Adrenal gland (tissue), 12 donors: Measurements from ENCODE around the gene PSG5. TPM values are rescaled to one million over a fixed set of nuclear protein-coding genes. Genes with fewer than 3 reads are reported as not detected.
"Not testable (repeated sequence)": the region's sequence is repeated elsewhere in the genome, so short reads cannot be mapped to it uniquely, and the experiment has no call there.

Experiments used
- DNase-seq, 7 donors: peaks; one replicate each; pipeline ENCODE4 v3.0.0-alpha.2; 2019 to 2020
- H3K27ac ChIP-seq, 5 donors: fragments of 200-600 bp; sonication (generic) in 4 of 5; 1 replicate in 3 of 5; 2 replicates in 2 of 5; pipeline versions ENCODE4 v1.5.1 to v1.8.0; 2016 to 2020; ENCODE audit warnings: mild to moderate bottlenecking in 1 of 5
- H3K27me3 ChIP-seq: fragments of 200-600 bp; 2 replicates; pipeline ENCODE4 v1.8.0; 2021
- H3K36me3 ChIP-seq, 2 donors: fragments of 200-600 bp; replicated peaks in 1 of 2; 1 replicate in 1 of 2; 2 replicates in 1 of 2; pipeline versions ENCODE4 v1.5.1 to v1.8.0; 2018 to 2022
- H3K4me1 ChIP-seq, 2 donors: fragments of 200-600 bp; replicated peaks in 1 of 2; 1 replicate in 1 of 2; 2 replicates in 1 of 2; pipeline versions ENCODE4 v1.5.1 to v1.8.0; 2018 to 2021
- H3K4me3 ChIP-seq, 4 donors: fragments of 200-600 bp; sonication (generic) in 3 of 4; one replicate each; pipeline ENCODE4 v1.5.1; 2016 to 2018
- H3K9me3 ChIP-seq, 3 donors: fragments of 200-600 bp; sonication (generic) in 1 of 3; replicated peaks in 1 of 3; 1 replicate in 2 of 3; 2 replicates in 1 of 3; pipeline versions ENCODE4 v1.5.1 to v1.8.0; 2016 to 2021
- POLR2A ChIP-seq, 2 donors: fragments of 450-650 bp; IDR thresholded peaks; one replicate each; pipeline ENCODE4 v1.6.1; 2017; ENCODE audit warnings: antibody characterized with exemption in 2 of 2, mild to moderate bottlenecking in 2 of 2, moderate library complexity in 1 of 2
- WGBS, 4 donors: extraction: QIAGEN DNeasy Blood & Tissue Kit in 2 of 4; methylation state at CpG; one replicate each; pipeline versions ENCODE4 v1.1.5 to v1.1.7; 2013 to 2017; 5-methylcytosine and 5-hydroxymethylcytosine counted together
- intact Hi-C, 2 donors: fragments of 100-400 bp; cut with DNase I; formaldehyde crosslinking; loops; one replicate each; pipeline versions ENCODE4 v1.14.1 to v1.15.0; 2022 to 2023
- polyA plus RNA-seq, 3 donors: library from polyadenylated mRNA; stranded (reverse); fragments of 200-250 nt in 2 of 3; fragments of 350-450 nt in 1 of 3; fragmentation: Illumina TruSeq in 1 of 3; extraction: RNeasy Lipid Tissue Mini Kit (QIAGEN cat#74804) in 1 of 3; gene quantifications; one replicate each; pipeline ENCODE4 v1.2.3, GENCODE V29; 2013 to 2014
- total RNA-seq, 9 donors: library from RNA; depleted of rRNA in 4 of 9; stranded (reverse); fragments of >200 nt in 4 of 9; fragments of 120-200 nt in 1 of 9; fragmentation: NEBNext Ultra II Directional in 1 of 9; extraction: Animal tissue kit (Norgen Biotek cat#: 25700) in 1 of 9; gene quantifications; one replicate each; pipeline versions ENCODE4 v1.1.0 to v1.2.4, GENCODE V29; 2013 to 2023
- TF ChIP-seq, protein P1 (sequence below), 6 experiments: fragments of 450-650 bp in 4 of 6; fragments of 200-600 bp in 2 of 6; sonication (generic) in 1 of 6; IDR thresholded peaks; 1 replicate in 5 of 6; 2 replicates in 1 of 6; pipeline versions ENCODE4 v1.5.1 to v1.8.0; 2016 to 2021; ENCODE audit warnings: antibody characterized with exemption in 6 of 6, mild to moderate bottlenecking in 2 of 6, moderate library complexity in 1 of 6
- donor health status: healthy with polysubstance abuse.
- donor health status: Bipolar disorder and iron deficiency.
- donor health status: DM: yes; HTN: yes; CAD: no.
- donor health status: DM: no; HTN: no; CAD: no.
- donor health status: DM: no; HTN: no; CAD: no.
- donor health status: DM: yes; HTN: yes; CAD: no.

The PSG5 gene
- total and polyA plus RNA-seq, 12 donors = not detected

DNA sequence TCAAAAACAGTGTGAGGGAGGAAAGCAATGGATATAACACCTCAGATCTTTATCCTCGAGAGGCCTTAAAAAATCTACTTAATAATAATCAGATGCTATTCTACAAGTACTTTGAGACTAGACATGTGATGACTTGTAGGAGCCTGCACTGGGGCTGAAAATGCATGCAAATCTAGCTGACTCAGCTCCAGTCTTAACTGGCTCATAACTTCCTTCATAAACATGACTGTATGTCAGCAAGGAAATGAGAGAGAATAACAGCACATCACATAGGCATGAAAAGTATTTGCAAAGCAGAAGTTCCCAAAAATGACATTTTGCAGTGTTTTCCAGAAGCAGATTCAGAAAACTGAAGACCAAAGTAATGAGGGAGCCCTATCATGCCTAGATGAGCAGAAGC, 38.1 kb downstream of the PSG5 start:
- intact Hi-C loops = no loop called here
- H3K27me3 ChIP-seq = no peaks in the 10 kb centered on the region
- TF ChIP-seq, protein P1, sequence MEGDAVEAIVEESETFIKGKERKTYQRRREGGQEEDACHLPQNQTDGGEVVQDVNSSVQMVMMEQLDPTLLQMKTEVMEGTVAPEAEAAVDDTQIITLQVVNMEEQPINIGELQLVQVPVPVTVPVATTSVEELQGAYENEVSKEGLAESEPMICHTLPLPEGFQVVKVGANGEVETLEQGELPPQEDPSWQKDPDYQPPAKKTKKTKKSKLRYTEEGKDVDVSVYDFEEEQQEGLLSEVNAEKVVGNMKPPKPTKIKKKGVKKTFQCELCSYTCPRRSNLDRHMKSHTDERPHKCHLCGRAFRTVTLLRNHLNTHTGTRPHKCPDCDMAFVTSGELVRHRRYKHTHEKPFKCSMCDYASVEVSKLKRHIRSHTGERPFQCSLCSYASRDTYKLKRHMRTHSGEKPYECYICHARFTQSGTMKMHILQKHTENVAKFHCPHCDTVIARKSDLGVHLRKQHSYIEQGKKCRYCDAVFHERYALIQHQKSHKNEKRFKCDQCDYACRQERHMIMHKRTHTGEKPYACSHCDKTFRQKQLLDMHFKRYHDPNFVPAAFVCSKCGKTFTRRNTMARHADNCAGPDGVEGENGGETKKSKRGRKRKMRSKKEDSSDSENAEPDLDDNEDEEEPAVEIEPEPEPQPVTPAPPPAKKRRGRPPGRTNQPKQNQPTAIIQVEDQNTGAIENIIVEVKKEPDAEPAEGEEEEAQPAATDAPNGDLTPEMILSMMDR (IDR thresholded peaks at IDR 0.05) = no peak
- TF ChIP-seq POLR2A (IDR thresholded peaks at IDR 0.05) = no peak

DNA sequence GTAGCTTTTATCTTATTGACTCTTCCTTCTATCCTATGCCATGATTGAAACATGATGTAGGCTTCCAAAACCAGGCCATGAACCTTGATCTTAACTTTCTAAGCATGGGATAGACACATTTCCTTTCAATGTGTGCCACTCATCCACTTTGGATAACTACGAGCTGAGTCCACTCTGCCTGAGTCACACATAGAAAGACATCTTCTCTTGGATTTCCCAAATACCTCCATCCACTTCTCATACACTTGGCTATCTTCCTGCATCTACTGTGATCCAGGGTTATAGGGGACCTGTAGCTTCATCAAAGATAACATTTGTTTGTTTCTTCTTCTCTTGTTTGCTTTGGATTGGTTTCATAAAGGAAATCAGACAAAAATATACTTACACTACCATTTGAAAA, 44.6 kb downstream of the PSG5 start:
- H3K4me3 ChIP-seq, intact Hi-C loops, H3K27ac ChIP-seq, H3K36me3 ChIP-seq, H3K4me1 ChIP-seq, H3K9me3 ChIP-seq, DNase-seq, H3K27me3 ChIP-seq: not testable (repeated sequence)
- 53 to 86% (median 66%) methylated on average over 1 of the region's 1 CpG for WGBS, 4 donors

More for the DNA sequence above, 38.1 kb downstream of the PSG5 start:
- Histone ChIP-seq H3K36me3 (no peaks in the 10 kb centered on the region), H3K9me3 (no peaks in the 10 kb centered on the region), H3K27ac (no peak overlapping the region), H3K4me1 (no peaks in the 10 kb centered on the region), H3K4me3 (no peak overlapping the region)
- WGBS, 4 donors = 36 to 64% (median 49%) methylated on average over 1 of the region's 1 CpG
- no peak for DNase-seq

DNA sequence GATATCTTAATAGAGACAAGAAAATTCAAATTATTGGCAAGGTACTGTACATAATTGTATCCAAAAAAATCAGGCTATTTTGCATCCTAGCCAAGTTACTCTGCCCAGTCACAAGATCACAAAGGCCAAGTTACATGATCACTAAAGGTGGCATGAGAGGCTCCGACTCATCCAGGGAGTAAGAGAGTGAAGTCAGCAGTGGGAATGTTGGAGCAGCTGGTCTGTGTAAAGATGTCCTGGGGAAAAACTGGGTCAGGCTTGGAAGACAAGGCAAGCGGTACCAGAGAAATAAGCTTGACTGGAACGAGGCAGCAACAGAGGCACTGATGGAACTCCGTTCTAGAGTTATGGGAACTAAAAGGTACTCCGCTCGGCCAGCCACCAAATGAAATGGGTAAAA, 53.6 kb downstream of the PSG5 start:
- H3K27ac ChIP-seq = no peak overlapping the region

DNA sequence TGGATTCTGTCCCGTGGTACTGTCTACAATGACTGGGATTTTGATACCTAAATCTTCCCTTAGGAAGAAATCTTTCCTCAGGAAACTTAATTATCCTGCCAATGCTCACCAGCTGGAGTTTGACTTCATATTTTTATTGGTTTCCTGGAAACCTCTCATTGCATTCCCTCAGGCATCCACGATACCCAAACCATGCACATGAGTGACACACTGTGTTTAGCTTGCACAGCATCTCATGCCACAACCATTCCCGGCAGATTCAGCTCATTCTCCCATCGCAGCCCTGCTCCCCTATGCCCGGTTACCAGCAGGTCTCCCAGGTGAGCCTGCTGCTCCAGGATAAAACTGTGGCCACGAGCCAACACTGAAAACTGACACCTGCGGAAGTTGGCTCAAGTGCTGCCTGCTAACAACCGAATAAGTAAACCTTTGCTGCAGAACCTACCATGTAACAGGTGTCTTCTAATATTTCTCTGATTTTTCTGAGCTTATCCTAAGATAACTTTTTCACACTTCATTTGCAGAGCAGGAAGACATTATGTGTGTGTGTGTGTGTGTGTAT, 55.0 kb downstream of the PSG5 start:
- DNase-seq, H3K36me3 ChIP-seq, H3K4me3 ChIP-seq, H3K27me3 ChIP-seq, H3K27ac ChIP-seq, H3K4me1 ChIP-seq, intact Hi-C loops, H3K9me3 ChIP-seq: not testable (repeated sequence)
- WGBS, 4 donors = 72 to 83% (median 77%) methylated on average over 7 to 8 of the region's 8 CpGs

More for the DNA sequence above, 53.6 kb downstream of the PSG5 start:
- DNase-seq = no peak
- 49 to 77% (median 73%) methylated on average over 5 to 6 of the region's 6 CpGs for WGBS, 4 donors
- no peaks in the 10 kb centered on the region for H3K27me3 ChIP-seq
- H3K4me1 ChIP-seq = no peaks in the 10 kb centered on the region
- intact Hi-C loops = no loop called here
- TF ChIP-seq, protein P1 (IDR thresholded peaks at IDR 0.05) = no peak
- TF ChIP-seq POLR2A (IDR thresholded peaks at IDR 0.05) = no peak
- H3K36me3 ChIP-seq = no peaks in the 10 kb centered on the region
- H3K9me3 ChIP-seq = no peaks in the 10 kb centered on the region
- H3K4me3 ChIP-seq = no peak overlapping the region

DNA sequence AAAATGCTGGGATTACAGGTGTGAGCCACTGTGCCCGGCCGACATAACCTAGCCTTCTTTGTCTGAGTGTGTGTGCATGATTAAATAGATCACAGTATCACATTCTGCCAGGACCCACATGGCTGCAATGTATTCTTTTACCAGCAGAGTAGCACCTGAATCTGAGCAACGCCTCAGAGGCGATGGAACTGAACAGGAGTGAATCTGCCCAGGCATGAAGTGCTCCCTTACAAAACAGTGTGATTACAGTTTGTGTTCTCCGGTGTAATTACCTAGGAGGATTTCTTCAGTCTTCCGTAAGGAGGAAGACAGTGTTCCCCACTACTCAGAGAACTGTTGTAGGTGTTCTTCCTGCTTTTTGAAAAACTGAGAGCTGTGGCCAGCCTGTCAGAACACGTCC, 57.1 kb downstream of the PSG5 start:
- DNase-seq, H3K4me3 ChIP-seq, H3K4me1 ChIP-seq, intact Hi-C loops, H3K9me3 ChIP-seq, H3K27me3 ChIP-seq, H3K36me3 ChIP-seq, H3K27ac ChIP-seq: not testable (repeated sequence)
- 69 to 84% (median 79%) methylated on average over 7 of the region's 7 CpGs for WGBS, 4 donors

DNA sequence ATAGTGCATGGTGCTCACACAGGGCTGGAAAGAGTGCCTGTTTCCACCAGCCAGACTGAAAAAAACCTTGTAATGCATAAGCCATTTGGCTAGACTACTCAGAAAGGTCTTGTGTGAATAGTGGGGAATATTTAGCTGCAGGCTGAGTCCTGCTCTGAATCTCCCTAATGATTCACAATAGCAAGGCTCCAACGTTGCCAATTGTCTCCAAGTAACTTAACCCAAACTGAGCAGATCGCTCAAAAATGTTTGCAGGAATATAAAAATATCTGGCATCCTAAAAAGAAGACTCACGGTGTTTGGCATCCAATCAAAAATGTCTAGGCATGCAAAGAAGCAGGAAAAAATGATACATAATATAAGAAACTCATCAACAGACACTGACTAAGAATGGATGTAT, 59.0 kb downstream of the PSG5 start:
- H3K27me3 ChIP-seq, H3K27ac ChIP-seq, intact Hi-C loops, H3K36me3 ChIP-seq, H3K4me1 ChIP-seq, H3K4me3 ChIP-seq, H3K9me3 ChIP-seq, DNase-seq: not testable (repeated sequence)
- 48 to 61% (median 58%) methylated on average over 3 of the region's 3 CpGs for WGBS, 4 donors
